ENCODE results near the gene RASSF7. TPM values are rescaled to one million over a fixed set of nuclear protein-coding genes. Genes with fewer than 3 reads are reported as not detected.

The RASSF7 gene
- total RNA-seq, 1 experiment from 2014 or later = 36.2 TPM

DNA sequence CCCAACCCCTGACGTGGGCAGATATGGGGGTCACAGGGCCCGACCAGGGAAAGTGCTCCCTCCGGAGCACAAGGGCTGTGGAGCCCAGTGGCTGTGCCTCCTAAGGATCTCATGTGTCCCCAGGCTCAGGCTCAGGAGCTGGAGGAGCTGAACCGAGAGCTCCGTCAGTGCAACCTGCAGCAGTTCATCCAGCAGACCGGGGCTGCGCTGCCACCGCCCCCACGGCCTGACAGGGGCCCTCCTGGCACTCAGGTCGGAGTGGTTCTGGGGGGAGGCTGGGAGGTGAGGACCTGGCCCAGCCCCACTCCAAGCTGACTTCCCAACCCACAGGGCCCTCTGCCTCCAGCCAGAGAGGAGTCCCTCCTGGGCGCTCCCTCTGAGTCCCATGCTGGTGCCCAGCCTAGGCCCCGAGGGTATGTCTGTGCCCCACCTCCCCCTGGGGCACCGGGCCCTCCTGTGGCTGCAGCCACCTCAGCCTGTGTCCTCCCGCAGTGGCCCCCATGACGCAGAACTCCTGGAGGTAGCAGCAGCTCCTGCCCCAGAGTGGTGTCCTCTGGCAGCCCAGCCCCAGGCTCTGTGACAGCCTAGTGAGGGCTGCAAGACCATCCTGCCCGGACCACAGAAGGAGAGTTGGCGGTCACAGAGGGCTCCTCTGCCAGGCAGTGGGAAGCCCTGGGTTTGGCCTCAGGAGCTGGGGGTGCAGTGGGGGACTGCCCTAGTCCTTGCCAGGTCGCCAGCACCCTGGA is 2.5 kb downstream of the RASSF7 start:
- H3K4me1 ChIP-seq (replicated peaks; ENCODE audit: insufficient read depth) = no peaks in the 10 kb centered on the region
- BruUV-seq (replicated peaks) = no TSS peak
- POLR2A ChIA-PET (ENCODE audit: unreplicated experiment) = no interaction called here

DNA sequence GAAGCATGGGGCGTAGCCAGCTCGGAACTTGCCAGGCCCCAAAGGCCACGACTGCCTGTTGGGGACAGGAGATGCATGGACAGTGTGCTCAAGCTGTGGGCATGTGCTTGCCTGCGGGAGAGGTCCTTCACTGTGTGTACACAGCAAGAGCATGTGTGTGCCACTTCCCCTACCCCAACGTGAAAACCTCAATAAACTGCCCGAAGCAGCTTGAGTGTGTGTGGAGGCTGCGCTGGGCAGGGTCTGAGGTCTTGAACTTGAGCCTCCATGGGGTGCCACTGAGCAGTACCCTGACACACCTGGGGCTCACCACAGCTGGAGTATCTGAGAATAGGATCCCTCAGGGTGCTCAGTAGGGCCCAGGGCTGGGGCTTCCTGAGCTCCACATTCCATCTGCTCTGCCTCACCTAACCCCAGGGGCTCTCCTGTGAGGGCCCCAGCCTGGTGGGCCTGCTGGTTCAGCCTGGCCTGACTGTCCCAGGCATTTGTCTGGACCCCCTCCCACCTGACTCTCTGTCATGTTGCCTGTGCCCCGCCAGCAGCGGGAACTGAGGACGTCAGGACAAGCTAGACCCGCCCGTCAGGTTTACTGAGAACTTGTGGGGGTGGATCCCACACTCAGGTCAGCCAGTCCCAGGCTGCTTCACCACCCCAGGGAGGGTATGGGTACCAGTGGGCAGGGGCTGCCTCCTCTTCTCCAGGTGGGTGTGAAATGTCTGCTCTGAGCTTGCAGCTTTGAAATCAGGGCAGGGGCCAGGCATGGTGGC is 3.2 kb downstream of the RASSF7 start:
- Histone ChIP-seq H3K4me1 (replicated peaks; ENCODE audit: insufficient read depth) (0 out of 2 replicates have a peak, but pooled peaks cover under 1% of the 10 kb centered on the region), H3K79me2 (ENCODE audit: low read depth) (peaks cover 10% of the 10 kb centered on the region; the same call in 1 of the 2 replicates), H3K36me3 (ENCODE audit: low read depth) (no peaks in the 10 kb centered on the region), H3K27me3 (ENCODE audit: insufficient read depth, low read depth) (no peaks in the 10 kb centered on the region), H3K9me2 (ENCODE audit: insufficient read depth) (no peaks in the 10 kb centered on the region), H3K9me3 (ENCODE audit: insufficient read depth, low read depth) (no peaks in the 10 kb centered on the region), H3K27ac (no peak overlapping the region), H3K4me3 (no peak overlapping the region), H2AFZ (no peak overlapping the region), H4K20me1 (ENCODE audit: insufficient read depth) (no peaks in the 10 kb centered on the region; the same call in 1 of the 2 replicates), H3F3A (ENCODE audit: insufficient read depth, low read depth) (peaks cover 4% of the 10 kb centered on the region; the same call in 1 of the 2 replicates), H3K4me2 (no peak overlapping the region)
- CTCF ChIA-PET = no interaction called here
- TF ChIP-seq, protein P1, sequence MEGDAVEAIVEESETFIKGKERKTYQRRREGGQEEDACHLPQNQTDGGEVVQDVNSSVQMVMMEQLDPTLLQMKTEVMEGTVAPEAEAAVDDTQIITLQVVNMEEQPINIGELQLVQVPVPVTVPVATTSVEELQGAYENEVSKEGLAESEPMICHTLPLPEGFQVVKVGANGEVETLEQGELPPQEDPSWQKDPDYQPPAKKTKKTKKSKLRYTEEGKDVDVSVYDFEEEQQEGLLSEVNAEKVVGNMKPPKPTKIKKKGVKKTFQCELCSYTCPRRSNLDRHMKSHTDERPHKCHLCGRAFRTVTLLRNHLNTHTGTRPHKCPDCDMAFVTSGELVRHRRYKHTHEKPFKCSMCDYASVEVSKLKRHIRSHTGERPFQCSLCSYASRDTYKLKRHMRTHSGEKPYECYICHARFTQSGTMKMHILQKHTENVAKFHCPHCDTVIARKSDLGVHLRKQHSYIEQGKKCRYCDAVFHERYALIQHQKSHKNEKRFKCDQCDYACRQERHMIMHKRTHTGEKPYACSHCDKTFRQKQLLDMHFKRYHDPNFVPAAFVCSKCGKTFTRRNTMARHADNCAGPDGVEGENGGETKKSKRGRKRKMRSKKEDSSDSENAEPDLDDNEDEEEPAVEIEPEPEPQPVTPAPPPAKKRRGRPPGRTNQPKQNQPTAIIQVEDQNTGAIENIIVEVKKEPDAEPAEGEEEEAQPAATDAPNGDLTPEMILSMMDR (conservative IDR thresholded peaks at IDR 0.05) = no peak
- no peak for TF ChIP-seq EZH2 (IDR thresholded peaks at IDR 0.05; ENCODE audit: low read depth)
- POLR2A ChIA-PET (ENCODE audit: unreplicated experiment) = interaction anchor here (0.5 to 0.6 kb wide), 2 partner anchors 141 to 143 kb away, joined by 5 read pairs; no protein-coding TSS in a partner anchor
- peak; percentile 48 to 57 for DNase-seq
- intact Hi-C loops (cut with micrococcal nuclease; ENCODE audit: unreplicated experiment) = loop anchor here (10.0 kb wide), 1 partner anchor 161 kb away; no protein-coding TSS in a partner anchor
- no TSS peak for BruUV-seq (replicated peaks)

More for the DNA sequence above, 2.5 kb downstream of the RASSF7 start:
- no peaks in the 10 kb centered on the region for H3K27me3 ChIP-seq (ENCODE audit: insufficient read depth, low read depth)
- H3F3A ChIP-seq (ENCODE audit: insufficient read depth, low read depth) = peaks cover 4% of the 10 kb centered on the region; the same call in 1 of the 2 replicates
- no peak overlapping the region for H3K27ac ChIP-seq
- H2AFZ ChIP-seq = no peak overlapping the region
- CTCF ChIA-PET = no interaction called here
- TF ChIP-seq, protein P1 (conservative IDR thresholded peaks at IDR 0.05) = no peak
- TF ChIP-seq EZH2 (IDR thresholded peaks at IDR 0.05; ENCODE audit: low read depth) = no peak
- no peak for DNase-seq
- no peaks in the 10 kb centered on the region; the same call in 1 of the 2 replicates for H4K20me1 ChIP-seq (ENCODE audit: insufficient read depth)
- no peak overlapping the region for H3K4me2 ChIP-seq
- no peaks in the 10 kb centered on the region for H3K9me3 ChIP-seq (ENCODE audit: insufficient read depth, low read depth)
- intact Hi-C loops (cut with micrococcal nuclease; ENCODE audit: unreplicated experiment) = loop anchor here (10.0 kb wide), 1 partner anchor 162 kb away; no protein-coding TSS in a partner anchor
- peaks cover 10% of the 10 kb centered on the region; the same call in 1 of the 2 replicates for H3K79me2 ChIP-seq (ENCODE audit: low read depth)
- no peak overlapping the region for H3K4me3 ChIP-seq
- no peaks in the 10 kb centered on the region for H3K9me2 ChIP-seq (ENCODE audit: insufficient read depth)
- no peaks in the 10 kb centered on the region for H3K36me3 ChIP-seq (ENCODE audit: low read depth)

DNA sequence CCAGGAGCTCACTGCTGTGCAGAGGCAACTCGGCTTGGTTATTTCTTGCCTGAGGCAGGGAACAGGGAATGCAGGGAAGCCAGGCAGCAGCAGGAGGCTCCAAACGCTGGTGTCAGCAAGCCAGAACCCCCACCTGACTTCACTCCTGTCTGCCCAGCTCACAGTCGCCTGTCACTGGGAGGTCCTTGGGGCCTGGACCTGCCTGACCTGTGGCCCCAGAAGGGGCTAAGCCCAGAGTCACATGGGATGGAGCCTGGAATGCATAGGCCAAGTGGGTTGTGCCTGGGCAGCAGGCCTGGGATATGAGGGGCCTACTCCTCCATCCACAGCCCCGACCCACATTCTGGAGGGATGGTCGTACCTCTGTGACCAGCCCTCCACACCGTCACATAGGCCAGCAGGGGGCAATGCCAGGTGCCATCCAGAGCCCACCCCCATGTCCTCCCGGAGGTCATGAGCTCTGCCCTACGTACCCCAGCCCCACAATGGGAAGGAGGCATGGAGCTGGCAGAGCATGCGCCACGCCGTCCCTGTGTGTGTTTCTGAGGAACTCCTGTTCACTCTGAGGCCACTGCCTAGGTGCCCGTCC is 5.2 kb downstream of the RASSF7 start:
- Histone ChIP-seq H3K9me3 (ENCODE audit: insufficient read depth, low read depth) (no peaks in the 10 kb centered on the region), H3K4me2 (no peak overlapping the region), H2AFZ (no peak overlapping the region), H3K27me3 (ENCODE audit: insufficient read depth, low read depth) (no peaks in the 10 kb centered on the region), H3K27ac (no peak overlapping the region), H4K20me1 (ENCODE audit: insufficient read depth) (no peaks in the 10 kb centered on the region; the same call in 1 of the 2 replicates), H3K36me3 (ENCODE audit: low read depth) (no peaks in the 10 kb centered on the region), H3K9me2 (ENCODE audit: insufficient read depth) (no peaks in the 10 kb centered on the region), H3K79me2 (ENCODE audit: low read depth) (peaks cover 10% of the 10 kb centered on the region; the same call in 1 of the 2 replicates), H3K4me3 (no peak overlapping the region), H3F3A (ENCODE audit: insufficient read depth, low read depth) (no peaks in the 10 kb centered on the region; the same call in 1 of the 2 replicates), H3K4me1 (replicated peaks; ENCODE audit: insufficient read depth) (0 out of 2 replicates have a peak, but pooled peaks cover 6% of the 10 kb centered on the region)
- TF ChIP-seq EZH2 (IDR thresholded peaks at IDR 0.05; ENCODE audit: low read depth) = no peak
- TF ChIP-seq, protein P1 (conservative IDR thresholded peaks at IDR 0.05) = no peak
- no peak for DNase-seq
- intact Hi-C loops (cut with micrococcal nuclease; ENCODE audit: unreplicated experiment) = loop anchor here (10.0 kb wide), 1 partner anchor 159 kb away; no protein-coding TSS in a partner anchor
- POLR2A ChIA-PET (ENCODE audit: unreplicated experiment) = no interaction called here
- no TSS peak for BruUV-seq (replicated peaks)
- CTCF ChIA-PET = interaction anchor here (0.7 kb wide), 1 partner anchor 177 kb away, joined by 4 read pairs; no protein-coding TSS in a partner anchor
